ENCODE results near the gene GAK.
"Not testable (repeated sequence)": the region's sequence is repeated elsewhere in the genome, so short reads cannot be mapped to it uniquely, and the experiment has no call there.

Gene GAK

DNA sequence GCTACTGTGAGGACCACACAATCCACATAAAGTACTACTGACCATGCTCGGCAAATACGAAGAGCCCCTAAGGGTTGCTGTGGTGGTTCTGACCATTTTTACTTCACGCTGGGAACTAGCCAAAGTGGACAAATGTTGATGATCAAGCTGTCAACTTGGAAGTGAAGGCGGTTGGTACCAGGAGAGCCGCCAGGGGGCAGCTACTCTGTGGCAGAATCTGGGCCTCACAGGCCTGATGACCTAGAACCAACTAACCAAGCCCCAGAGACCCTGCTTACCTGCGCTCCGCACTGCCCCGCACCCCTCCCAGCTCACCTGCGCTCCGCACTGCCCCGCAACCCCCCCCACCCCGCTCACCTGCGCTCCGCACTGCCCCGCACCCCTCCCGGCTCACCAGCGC is 5.6 kb downstream of the GAK start:
- no peak for DNase-seq (ENCODE audit: low spot score)

DNA sequence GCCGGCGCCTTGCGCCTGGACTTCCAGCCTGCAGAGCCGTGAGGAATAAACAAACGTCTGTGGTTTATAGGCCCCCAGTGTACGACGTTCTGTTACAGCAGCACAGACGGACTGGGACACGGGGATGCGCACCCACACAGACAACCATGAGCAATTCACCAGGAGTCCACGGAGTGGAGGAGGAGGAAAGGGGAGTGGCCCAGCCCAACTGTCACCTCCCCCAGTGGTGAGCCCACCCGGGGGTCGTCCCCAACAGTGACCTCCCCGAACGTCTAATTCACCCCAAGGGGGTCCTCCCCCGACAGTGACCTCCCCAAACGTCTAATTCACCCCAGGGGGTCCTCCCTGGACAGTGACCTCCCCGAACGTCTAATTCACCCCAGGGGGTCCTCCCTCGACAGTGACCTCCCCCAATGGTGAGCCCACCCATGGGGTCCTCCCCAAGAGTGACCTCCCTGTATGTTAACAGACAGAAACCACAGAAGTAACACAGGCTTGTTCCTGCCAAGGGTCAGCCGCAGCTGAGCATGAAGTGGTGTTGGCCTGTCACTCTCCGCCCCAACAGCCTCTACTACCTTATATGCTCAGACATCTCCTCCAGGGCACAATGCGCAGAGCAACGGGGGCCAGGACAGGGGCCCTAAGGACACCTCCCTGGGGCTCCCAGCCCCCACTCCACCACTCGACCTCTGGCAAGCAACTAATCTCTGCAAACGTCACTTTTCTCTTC is 6.2 kb downstream of the GAK start:
- no peak for DNase-seq (ENCODE audit: low spot score)

DNA sequence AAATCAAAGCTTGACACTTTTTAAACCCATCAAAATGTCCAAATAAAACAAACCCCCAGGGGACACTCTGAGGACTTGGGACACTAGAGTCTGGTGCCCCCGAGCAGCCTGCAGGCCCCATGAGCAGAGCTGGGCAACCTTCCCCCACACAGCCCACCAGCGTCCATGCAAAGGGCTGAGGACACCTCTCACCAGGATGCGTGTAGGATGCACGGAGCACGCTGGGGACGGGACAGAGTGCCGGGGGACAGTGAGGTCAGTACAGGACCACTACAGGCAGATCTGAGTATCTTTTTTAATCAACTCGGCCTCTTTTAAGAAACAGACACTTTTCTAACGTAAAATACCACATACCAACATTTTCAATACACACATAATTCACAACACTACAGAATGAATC is 6.9 kb downstream of the GAK start:
- no peak for DNase-seq (ENCODE audit: low spot score)

DNA sequence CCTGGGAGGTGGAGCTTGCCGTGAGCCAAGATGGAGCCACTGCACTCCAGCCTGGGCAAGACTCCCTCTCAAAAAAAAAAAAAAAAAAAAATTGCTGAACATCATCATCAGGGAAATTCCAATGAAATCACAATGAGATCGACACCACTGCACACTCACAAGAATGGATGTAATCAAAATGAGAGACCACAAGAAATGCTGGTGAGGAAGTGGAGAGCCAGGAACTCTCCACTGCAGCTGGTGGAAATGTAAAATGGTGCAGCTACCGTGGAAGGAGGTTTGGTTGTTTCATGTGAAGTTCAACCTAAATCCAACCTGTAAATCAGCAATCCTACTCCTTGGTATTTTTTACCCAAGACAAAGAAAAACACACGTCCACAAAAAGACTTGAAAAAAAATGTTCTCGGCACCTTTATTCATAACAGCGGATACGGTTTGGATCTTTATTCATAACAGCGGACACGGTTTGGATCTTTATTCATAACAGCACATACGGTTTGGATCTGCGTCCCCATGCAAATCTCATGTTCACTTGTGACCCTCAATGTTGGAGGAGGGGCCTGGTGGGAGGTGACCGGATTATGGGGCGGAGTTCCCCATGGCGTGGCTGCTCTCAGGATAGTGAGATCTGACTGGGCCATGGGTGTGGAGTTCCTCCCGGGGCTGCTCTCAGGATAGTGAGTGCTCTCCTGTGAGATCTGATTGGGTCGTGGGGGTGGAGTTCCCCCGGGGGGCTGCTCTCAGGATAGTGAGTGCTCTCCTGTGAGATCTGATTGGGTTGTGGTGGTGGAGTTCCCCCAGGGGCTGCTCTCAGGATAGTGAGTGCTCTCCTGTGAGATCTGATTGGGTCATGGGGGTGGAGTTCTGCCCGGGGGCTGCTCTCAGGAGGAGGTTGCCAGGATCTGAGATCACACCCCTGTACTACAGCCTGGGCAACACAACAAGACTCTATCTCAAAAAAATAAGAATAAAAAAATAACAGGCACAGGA is 7.7 kb downstream of the GAK start:
- DNase-seq (ENCODE audit: low spot score), result no peak

DNA sequence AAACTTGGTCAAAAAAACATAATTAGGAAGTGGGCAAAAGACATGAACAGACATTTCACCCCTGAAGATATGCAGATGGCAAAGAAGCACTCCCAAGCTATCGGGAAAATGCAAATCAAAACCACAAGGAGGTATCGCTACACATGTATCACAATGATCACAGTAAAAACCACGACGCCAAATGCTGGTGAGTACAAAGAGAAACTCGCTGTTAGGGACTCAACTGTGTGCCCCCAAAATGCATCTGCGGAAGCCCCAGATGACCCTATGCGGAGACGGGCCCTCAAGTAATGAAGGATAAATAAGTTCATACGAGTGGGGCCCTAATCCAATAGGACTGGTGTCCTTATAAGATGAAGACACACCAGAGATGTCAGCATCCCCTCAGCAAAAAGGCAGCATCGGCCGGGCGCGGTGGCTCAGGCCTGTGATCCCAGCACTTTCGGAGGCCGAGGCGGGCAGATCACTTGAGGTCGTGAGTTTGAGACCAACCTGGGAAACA is 10.2 kb downstream of the GAK start:
- DNase-seq (ENCODE audit: low spot score), result no peak

DNA sequence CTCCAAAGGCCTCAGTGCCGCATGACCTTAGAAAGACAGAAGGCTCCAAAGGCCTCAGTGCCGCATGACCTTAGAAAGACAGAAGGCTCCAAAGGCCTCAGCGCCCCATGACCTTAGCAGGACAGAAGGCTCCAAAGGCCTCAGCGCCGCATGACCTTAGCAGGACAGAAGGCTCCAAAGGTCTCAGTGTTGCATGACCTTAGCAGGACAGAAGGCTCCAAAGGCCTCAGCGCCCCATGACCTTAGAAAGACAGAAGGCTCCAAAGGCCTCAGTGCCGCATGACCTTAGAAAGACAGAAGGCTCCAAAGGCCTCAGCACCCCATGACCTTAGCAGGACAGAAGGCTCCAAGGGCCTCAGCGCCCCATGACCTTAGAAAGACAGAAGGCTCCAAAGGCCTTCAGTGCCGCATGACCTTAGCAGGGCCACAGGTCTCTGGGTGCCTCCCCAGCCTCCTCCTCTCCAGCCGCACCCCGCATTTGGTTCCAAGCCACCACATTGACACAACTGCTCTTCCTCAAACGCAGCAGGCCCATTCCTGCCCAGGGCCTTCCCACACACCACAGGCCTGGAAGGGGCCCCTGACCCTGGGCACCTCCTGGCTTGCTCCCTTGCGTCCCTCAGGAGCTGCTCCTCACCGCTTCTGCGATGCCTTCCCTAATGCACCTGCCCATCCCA is 13.0 kb downstream of the GAK start:
- not testable (repeated sequence) for DNase-seq (ENCODE audit: low spot score)

DNA sequence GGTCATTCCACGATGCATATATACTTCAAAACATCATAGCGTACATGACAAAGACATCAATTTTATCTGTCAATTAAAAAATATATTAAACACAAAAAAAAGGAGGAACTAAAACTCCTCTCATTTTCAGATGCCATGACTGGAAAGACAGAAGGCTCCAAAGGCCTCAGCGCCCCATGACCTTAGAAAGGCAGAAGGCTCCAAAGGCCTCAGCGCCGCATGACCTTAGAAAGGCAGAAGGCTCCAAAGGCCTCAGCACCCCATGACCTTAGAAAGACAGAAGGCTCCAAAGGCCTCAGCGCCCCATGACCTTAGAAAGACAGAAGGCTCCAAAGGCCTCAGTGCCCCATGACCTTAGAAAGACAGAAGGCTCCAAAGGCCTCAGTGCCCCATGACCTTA is 13.5 kb downstream of the GAK start:
- DNase-seq (ENCODE audit: low spot score), result not testable (repeated sequence)

DNA sequence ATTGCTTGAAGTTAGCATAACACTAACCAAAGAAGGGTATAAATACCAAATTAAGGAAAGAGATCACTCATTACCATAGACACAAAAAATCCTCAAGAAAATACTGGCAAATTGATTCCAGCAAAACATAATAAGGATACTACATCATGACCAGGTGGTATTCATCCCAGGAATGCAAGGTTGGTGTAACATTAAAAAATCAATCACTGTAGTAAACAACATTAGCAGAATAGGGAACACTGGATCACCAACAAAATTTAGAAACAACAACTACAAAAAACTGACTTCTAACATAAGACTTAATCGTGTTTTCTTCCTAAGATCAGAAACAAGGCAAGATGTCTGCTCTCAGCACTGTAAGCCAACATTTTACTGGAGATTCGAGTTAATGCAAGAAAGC is 14.1 kb downstream of the GAK start:
- DNase-seq (ENCODE audit: low spot score), result no peak

DNA sequence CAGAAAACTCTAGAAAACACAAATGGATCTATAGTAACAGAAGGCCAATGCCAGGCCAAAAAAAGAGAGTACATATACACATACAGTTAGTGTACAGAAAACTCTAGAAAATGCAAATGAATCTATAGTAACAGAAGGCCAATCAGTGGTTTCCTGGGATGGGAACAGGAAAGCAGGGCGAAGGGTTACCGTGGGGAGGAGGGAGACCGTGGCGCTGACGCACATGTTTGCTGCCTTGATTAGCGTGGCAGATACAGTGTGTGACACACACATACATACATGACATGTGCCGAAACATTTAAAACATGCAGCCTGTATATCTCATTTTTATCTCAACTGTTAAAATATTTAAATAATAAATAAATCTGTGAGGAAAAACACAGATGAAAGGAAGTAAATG is 14.7 kb downstream of the GAK start:
- no peak for DNase-seq (ENCODE audit: low spot score)

DNA sequence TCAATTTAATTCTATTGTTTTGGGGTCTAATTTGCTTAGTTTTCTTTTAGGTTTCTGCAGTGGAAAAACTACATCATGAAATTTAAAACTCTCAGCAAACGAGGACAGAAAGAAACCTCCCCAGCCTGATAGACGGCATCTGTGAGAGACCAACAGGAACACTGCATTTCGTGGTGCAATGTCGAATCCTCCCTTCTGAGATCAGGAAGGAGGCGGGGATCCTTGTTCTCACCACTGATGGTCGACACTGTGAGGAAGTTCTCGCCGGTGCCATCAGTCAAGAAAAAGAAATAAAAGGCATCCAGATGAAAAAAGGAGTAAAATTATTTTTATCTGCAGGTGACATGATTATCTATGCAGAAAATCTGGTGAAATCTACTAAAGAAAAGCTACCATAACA is 16.5 kb downstream of the GAK start:
- DNase-seq (ENCODE audit: low spot score), result no peak

DNA sequence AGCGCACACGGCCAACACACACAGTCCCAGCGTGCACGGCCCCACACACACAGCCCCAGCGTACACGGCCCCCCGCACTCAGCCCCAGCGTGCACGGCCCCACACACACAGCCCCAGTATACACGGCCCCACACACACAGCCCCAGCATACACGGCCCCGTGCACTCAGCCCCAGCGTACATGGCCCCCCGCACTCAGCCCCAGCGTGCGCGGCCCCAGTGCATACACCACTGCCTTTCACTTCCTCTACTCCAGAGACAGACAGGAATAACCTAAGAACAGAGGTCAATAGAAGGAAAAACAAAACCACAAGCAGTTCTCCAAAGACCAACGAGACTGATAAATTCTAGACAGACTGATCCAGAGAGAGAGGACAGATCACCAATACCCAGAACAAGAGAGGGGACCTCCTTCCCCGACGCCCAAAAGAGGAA is 17.1 kb downstream of the GAK start:
- DNase-seq (ENCODE audit: low spot score), result no peak

DNA sequence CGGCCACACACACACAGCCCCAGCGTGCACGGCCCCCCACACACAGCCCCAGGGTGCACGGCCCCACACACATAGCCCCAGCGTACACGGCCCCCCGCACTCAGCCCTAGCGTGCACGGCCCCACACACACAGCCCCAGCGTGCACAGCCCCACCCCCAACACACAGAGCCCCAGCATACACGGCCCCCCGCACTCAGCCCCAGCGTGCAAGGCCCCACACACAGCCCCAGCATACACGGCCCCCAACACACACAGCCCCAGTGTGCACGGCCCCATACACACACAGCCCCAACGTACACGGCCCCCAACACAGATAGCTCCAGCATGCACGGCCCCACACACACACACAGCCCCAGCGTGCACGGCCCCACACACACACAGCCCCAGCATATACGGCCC is 17.6 kb downstream of the GAK start:
- DNase-seq (ENCODE audit: low spot score), result no peak

DNA sequence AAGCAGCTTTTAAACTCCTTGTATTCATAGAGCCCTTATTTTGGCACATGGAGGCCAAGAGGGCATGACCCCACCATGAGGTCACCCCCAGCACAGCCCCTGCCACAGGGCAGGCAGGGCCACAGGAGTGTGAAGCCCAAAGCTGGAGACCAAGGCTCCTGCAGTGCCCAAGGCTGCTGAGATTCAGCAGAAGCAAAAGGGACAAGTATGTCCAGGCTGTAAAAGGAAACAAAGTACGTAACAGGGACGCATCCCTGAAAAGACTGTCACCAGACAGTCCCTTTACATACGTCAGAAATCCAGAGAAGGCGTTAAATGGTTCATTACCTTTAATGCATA is 18.9 kb downstream of the GAK start:
- no peak for DNase-seq (ENCODE audit: low spot score)

DNA sequence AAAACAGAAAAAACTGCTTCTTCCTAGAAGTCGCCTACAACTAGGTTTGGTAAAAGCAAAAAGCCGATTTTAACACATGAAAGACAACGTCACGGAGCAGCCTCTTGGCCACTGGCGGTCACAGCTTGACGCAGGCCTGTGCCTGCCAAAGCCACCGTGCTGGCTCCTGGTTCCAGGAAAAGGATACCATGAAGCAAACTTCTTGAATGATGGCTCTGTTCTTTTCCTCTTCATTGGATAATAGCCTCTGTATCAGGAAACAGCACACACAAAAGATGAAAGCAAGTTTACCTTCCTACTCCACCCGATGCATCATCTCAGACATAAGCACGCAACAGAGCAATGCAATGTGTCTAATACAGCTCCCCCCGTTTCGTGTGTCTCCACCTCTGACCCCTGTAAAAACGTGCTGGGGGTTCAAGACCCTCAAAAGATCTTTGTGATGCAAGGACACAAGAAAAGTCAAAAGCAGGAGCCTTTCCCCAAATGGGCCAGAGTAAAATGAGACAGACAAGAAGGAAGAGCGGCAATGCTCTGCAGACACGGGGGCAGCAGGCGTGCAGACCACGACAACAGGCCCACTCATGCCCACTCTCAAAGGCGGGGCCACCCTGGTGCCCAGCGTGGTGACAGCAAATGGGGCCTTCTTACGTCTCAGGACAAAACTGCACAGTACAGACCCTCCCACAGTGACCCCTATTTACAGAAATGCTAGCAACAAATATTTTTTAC is 19.4 kb downstream of the GAK start:
- no peak for DNase-seq (ENCODE audit: low spot score)

DNA sequence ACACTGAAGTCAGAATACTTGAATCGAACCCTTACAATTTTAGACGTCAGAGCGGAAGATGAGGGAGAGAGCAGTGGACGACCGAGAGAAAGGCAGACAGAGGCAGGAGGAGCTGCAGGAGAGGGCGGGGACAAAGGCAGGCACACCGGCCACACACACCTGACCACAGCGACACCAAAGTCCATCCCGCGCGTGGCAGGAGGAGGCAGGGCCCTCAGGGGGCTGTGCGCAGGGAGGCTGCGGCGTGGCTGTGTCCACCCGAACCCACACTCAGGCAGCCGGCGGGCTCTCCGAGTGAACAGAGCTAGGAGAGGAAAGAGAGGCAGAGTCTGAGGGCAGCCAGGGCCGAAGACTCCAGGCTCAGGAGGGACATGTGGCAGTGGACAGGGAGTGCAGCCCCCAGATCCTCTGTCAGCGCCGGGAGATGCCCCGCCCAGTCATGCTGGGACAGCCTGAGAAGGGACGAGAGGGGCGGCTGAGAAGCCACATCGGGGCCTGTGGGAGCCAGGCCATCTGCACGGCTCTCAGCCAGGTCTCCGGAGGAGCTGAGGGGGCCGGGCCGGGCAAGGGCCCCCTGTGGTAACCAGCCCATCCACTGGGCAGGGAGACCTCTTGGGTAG is 20.1 kb downstream of the GAK start:
- DNase-seq (ENCODE audit: low spot score), result no peak

DNA sequence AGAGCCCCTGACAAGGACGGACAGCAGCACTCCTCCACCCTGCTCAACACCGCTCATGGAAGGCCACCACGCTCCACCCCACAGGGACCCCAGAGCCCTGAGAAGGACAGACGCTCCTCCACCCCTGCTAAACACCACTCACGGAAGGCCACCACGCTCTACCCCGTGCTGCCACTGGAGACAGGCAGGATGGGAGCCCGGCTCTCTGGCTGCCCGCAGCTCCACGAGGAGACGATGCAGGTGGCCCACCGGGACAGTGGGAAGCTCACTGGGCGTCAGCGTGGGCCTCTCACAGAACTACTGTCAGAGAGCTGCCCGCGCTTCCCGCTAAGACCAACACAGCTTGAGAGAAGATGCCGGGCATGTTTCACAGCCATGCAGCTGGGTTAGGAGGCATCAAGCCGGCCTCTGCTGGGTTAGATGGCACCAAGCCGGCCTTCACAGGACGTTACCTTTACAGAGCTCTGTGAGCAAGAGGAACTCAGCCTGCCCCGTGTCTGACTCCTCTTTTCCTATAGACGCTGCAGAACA is 20.8 kb downstream of the GAK start:
- DNase-seq (ENCODE audit: low spot score), result no peak

DNA sequence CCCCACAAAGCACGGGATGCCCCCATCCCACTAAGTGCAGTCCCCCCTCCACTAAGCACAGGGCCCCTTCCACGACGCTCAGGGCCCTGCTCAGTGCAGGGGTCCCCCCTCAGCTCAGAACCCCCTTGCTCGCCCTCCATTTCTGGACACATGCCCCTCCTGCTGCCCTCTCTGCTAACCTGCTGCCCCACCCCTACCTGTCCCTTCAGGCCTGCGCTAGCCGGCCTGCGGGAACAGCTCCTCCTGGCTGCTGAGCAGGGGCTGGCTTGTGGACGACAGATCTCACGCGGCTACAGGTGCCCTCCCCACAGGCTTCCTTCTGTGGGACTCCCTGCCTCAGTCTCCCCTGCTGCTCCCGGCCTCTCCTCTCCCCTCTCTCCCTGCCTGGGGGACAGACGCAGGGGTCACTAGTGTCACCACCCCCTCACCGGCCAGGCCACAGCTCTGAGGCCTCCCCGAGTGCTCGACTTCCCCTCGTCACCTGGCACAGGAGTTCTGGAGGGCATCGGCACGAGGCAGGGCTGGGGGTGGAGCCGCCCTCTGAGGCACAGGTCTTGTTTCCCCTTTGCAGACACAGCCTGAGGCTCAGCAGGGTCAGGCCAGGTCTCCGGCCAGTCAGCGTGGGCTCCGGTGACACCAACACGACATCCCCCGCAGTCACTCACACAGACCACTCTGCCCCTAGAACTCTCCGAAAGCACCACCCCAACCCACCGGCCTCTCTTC is 21.6 kb downstream of the GAK start:
- no peak for DNase-seq (ENCODE audit: low spot score)

DNA sequence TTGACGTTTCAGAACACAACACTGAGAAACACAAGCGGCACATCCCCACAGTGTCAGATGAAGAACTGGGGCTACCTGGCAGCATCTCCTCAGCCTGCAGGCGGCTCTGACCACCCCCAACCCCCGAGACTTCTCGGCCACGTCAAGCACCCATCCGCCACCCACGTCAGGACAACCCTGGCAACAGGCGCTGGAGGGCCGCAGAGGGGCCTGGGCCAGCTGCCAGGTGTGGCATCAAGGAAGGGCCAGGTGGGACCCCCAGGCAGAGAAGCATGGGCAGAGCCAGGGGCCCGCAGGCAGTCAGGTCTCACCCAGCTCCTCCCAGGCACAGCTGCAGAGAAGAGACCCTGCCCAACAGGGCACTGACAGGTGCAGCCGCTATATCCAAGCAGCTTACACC is 22.3 kb downstream of the GAK start:
- DNase-seq (ENCODE audit: low spot score), result no peak

DNA sequence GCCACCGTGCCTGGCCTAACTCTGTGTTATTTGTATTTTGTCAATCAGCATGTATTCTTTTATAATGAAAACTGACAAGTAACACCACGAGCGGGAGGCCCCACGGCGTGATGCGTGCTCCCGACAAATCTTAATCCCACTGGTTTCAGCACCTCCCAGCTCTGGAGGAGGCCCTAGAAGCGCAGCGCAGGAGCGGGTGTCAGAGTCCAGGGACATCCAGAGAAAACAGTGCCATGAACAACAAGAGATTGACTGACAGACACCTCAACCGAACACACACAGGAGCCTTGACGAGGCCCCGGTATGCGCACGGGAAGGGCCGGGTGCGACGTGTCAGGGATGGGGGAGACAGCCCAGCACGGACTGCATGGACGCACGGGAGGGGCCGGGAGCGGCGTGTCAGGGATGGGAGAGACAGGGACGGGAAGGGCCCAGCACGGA is 23.0 kb downstream of the GAK start:
- no peak for DNase-seq (ENCODE audit: low spot score)

DNA sequence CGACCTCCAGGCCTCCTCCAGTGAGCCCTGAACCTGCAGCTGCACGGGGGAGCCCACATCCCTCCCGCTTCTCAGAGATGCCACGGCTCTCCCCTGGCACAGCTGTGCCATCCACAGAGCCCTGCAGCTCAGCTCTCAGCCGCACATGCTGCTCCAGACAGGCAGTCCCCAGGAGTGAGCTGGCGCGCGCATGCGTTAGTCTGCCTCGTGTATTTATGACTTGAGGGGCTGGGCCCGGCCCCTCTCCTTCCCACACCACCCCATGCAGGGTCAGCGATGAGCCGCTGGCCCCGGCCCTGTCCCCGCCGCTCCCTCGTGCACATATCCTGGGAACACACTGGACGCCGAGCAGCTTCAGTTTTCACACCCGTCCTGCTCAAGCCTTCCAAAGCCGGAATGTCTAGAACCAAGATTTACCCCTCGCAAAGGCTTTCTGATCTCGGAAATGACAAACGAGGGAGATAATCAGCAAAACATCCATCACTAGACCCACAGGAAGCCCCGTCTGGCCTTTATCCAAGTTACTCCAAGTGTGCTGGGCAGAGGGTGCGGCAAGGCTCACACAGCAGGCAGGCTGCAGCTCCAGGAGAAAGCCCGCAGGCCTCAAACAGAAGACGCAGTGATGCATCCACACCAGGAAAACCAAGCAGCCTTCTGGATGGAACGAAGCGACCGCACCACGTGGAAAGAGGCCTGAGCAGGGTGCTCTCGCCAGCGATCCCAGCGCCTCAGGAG is 24.3 kb downstream of the GAK start:
- DNase-seq (ENCODE audit: low spot score), result no peak

Measured in CD4-positive, alpha-beta T cell treated with Interleukin-6 at 100 ng/mL for 8 hours (primary cell).